Breast epithelium (tissue), 4 donors: ENCODE measurements around the gene PXYLP1. TPM values are rescaled to one million over a fixed set of nuclear protein-coding genes. Genes with fewer than 3 reads are reported as not detected.

Experiments
- DNase-seq, 2 donors: peaks; one replicate each; pipeline ENCODE4 v3.0.0-alpha.2; 2019; ENCODE audit warnings: low spot score in 2 of 2
- H3K27ac ChIP-seq, 2 donors: fragments of 200-600 bp; sonication (generic) in 1 of 2; one replicate each; pipeline ENCODE4 v1.5.1; 2016 to 2019; ENCODE audit warnings: mild to moderate bottlenecking in 1 of 2
- H3K27me3 ChIP-seq, 2 donors: fragments of 200-600 bp; sonication (generic) in 1 of 2; one replicate each; pipeline versions ENCODE4 v1.5.1 to v1.6.0; 2017 to 2019; ENCODE audit warnings: control low read depth in 1 of 2, mild to moderate bottlenecking in 1 of 2
- H3K36me3 ChIP-seq: fragments of 200-600 bp; one replicate; pipeline ENCODE4 v1.5.1; 2019
- H3K4me1 ChIP-seq, 2 donors: fragments of 200-600 bp; sonication (generic); one replicate each; pipeline ENCODE4 v1.5.1; 2016 to 2019; ENCODE audit warnings: control low read depth in 1 of 2
- H3K4me3 ChIP-seq, 3 donors: fragments of 200-600 bp; sonication (generic); 1 replicate in 2 of 3; 2 replicates in 1 of 3; pipeline ENCODE4 v1.5.1; 2016 to 2019; ENCODE audit warnings: mild to moderate bottlenecking in 3 of 3, moderate library complexity in 2 of 3
- H3K9me3 ChIP-seq, 2 donors: fragments of 200-600 bp; sonication (generic) in 1 of 2; one replicate each; pipeline ENCODE4 v1.5.1; 2016 to 2019; ENCODE audit warnings: control low read depth in 1 of 2
- POLR2A ChIP-seq: fragments of 450-650 bp; IDR thresholded peaks from one replicate; pipeline ENCODE4 v1.6.1; 2016; ENCODE audit warnings: antibody characterized with exemption, mild to moderate bottlenecking, moderate library complexity
- POLR2AphosphoS5 ChIP-seq, 3 donors: sonication (generic); formaldehyde crosslinking; IDR thresholded peaks; one replicate each; pipeline ENCODE4 v1.6.1; 2017; ENCODE audit warnings: antibody characterized with exemption in 3 of 3
- intact Hi-C: fragments of 100-400 bp; cut with DNase I; formaldehyde crosslinking; loops from one replicate; pipeline ENCODE4 v1.15.1; 2023; ENCODE audit warnings: low total_unique reads
- total RNA-seq, 3 donors: library from RNA; depleted of rRNA; stranded (reverse); fragments of >200 nt; gene quantifications; one replicate each; pipeline ENCODE4 v1.1.0, GENCODE V29; 2016
- TF ChIP-seq, protein P1 (sequence below), 3 donors: fragments of 450-650 bp; IDR thresholded peaks; one replicate each; pipeline ENCODE4 v1.5.1; 2016 to 2017; ENCODE audit warnings: antibody characterized with exemption in 3 of 3, mild to moderate bottlenecking in 3 of 3, moderate library complexity in 3 of 3

Gene PXYLP1
- total RNA-seq, 3 donors from 2014 or later = 10.7 to 20.8 (median 19.0) TPM

DNA sequence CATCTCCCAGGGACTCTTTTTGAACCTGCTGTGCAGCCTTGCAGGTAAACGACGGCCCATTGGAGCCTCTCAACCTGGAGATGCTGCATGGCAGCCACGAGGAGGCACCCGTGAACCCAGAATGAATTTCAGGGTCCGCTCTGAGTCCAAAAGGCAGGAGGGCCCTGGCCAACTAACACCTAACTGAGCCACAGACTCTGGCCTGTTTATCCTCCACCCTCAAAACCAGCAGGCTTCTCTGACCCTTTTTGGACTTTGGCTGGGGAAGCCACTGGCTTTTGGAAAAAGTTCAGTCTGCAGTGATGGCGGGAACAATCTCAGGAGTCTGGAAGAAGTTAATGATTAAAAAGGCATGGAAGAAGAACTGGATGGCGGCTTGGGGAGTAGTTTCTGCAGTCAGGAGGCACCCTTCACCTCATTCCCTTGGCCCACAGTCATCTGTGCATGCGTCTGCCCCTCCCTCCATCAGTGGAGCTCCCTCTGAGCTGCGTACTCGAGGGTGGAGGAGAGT is 4.1 kb downstream of the PXYLP1 start:
- no peaks in the 10 kb centered on the region for H3K27me3 ChIP-seq
- H3K4me3 ChIP-seq = no peak overlapping the region
- no peak overlapping the region for H3K27ac ChIP-seq
- H3K36me3 ChIP-seq = no peaks in the 10 kb centered on the region
- no peaks in the 10 kb centered on the region for H3K4me1 ChIP-seq
- H3K9me3 ChIP-seq = no peaks in the 10 kb centered on the region
- intact Hi-C loops = loop anchor here (5.0 kb wide), 1 partner anchor 1767 kb away; the partner anchor contains the start of gene U2SURP
- TF ChIP-seq POLR2A (no peak), POLR2AphosphoS5 (IDR thresholded peaks at IDR 0.05) (no peak)
- TF ChIP-seq, protein P1, sequence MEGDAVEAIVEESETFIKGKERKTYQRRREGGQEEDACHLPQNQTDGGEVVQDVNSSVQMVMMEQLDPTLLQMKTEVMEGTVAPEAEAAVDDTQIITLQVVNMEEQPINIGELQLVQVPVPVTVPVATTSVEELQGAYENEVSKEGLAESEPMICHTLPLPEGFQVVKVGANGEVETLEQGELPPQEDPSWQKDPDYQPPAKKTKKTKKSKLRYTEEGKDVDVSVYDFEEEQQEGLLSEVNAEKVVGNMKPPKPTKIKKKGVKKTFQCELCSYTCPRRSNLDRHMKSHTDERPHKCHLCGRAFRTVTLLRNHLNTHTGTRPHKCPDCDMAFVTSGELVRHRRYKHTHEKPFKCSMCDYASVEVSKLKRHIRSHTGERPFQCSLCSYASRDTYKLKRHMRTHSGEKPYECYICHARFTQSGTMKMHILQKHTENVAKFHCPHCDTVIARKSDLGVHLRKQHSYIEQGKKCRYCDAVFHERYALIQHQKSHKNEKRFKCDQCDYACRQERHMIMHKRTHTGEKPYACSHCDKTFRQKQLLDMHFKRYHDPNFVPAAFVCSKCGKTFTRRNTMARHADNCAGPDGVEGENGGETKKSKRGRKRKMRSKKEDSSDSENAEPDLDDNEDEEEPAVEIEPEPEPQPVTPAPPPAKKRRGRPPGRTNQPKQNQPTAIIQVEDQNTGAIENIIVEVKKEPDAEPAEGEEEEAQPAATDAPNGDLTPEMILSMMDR (IDR thresholded peaks at IDR 0.05) = no peak
- DNase-seq = no peak

DNA sequence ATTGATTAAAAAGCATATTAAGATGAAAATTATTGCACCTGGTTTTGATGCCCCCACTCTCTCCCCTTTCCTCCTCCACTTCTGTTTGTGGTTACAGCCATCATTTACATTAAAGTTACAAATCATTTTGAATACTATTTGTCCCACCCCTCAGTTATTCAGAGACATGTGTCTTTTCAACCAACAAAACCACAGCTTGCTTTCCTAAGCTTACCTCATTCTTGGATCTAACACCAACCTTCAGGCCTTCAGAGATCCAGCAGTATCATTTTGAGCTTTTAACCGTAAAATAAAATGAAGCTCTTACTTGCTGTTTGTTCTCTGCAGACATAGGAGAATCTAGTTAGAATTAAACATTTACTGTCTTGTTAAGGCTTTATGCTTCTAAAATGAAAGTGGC is 4.7 kb downstream of the PXYLP1 start:
- no peaks in the 10 kb centered on the region for H3K27me3 ChIP-seq
- no peaks in the 10 kb centered on the region for H3K4me1 ChIP-seq
- intact Hi-C loops = loop anchor here (5.0 kb wide), 1 partner anchor 1766 kb away; the partner anchor contains the start of gene U2SURP
- no peak overlapping the region for H3K4me3 ChIP-seq
- H3K36me3 ChIP-seq = no peaks in the 10 kb centered on the region
- no peak overlapping the region for H3K27ac ChIP-seq
- TF ChIP-seq, protein P1 (IDR thresholded peaks at IDR 0.05) = no peak
- TF ChIP-seq POLR2A = no peak
- no peak for TF ChIP-seq POLR2AphosphoS5 (IDR thresholded peaks at IDR 0.05)
- no peak for DNase-seq
- H3K9me3 ChIP-seq = no peaks in the 10 kb centered on the region

DNA sequence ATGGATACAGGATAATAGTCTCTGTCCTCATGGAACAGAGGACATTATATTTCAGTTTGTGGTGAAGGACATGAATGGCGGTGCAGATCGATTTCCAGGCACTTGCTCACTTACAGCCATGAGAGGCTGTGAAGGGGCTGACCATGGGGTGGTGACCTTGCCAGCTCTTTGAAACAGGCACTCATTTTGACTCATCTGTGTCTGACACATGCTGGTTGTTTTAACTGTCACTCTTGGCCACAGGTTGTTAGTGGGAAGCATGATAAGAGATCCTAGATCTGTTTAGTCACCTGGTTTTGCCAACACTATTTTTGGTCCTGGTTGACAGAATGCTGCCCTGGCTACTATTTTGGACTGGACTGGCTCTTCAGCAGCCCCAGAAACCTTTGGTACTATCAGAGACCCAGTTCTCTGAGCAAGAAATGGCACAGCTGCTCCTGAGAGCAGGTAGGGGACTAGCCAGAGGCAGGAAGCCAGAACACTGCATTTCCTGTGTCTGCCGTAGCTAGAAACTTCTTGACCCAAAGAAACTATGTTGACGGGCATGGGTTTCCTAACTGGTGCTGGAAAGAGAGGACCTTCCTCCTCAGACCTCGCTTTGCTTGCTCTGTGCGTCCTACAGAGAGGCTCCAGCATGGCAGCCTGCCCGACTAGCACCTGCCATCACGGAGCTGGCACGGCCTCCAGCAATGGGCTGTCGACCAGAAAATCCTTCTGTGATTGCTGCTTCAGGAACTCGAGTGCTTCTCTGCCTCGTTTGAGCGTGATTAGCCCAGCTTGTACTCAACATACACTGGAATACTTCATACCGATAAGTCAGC is 6.3 kb downstream of the PXYLP1 start:
- TF ChIP-seq, protein P1 (IDR thresholded peaks at IDR 0.05) = no peak
- no peak for TF ChIP-seq POLR2A
- TF ChIP-seq POLR2AphosphoS5 (IDR thresholded peaks at IDR 0.05) = no peak
- H3K9me3 ChIP-seq = no peaks in the 10 kb centered on the region
- H3K27ac ChIP-seq = peak overlapping the region in 1 of 2 donors; percentile 21
- H3K27me3 ChIP-seq = no peaks in the 10 kb centered on the region
- intact Hi-C loops = loop anchor here (5.0 kb wide), 1 partner anchor 1764 kb away; the partner anchor contains the start of gene U2SURP
- no peak overlapping the region for H3K4me3 ChIP-seq
- peak in 1 of 2 donors; percentile 23 for DNase-seq
- H3K36me3 ChIP-seq = no peaks in the 10 kb centered on the region
- no peaks in the 10 kb centered on the region for H3K4me1 ChIP-seq

DNA sequence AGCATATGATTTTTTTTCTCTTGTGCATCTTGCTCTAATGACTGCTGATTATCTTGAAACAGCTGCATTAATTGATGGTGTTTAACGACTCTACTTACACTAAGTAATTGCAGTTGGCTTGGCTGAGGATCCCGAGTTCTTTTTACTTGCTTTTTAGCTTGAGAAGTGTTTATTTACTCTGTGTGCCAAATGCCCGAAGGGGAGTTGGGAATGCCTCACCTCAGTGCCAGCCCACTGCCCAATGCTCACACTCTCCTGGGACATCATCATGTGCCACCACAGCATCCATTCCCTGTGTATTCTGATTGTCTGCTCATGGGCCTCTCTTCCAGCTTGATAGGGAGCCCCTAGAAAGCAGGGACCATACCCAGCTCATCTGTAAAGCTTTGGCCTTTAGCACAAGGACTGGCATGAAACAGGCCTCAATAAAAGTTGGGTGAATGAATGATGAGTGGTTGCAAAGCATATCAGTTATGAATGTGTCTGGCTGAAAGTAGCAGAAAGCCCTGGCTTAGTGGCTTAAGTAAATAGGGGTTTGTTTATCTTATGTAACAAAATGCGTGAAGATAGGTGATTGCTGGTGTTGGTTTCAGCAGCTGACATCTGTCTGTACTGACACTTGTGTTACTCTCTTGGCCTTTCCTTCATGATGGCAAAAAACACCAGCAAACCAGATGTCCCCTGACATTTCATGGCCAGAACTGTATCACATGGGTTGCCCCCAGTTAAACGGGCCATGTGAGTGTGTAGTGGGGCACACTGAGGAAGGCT is 8.1 kb downstream of the PXYLP1 start:
- TF ChIP-seq, protein P1 (IDR thresholded peaks at IDR 0.05) = no peak
- TF ChIP-seq POLR2AphosphoS5 (IDR thresholded peaks at IDR 0.05) (no peak), POLR2A (no peak)
- Histone ChIP-seq H3K36me3 (no peaks in the 10 kb centered on the region), H3K27me3 (no peaks in the 10 kb centered on the region), H3K4me1 (no peaks in the 10 kb centered on the region), H3K27ac (no peak overlapping the region), H3K9me3 (no peaks in the 10 kb centered on the region), H3K4me3 (no peak overlapping the region)
- intact Hi-C loops = loop anchor here (5.0 kb wide), 1 partner anchor 1763 kb away; the partner anchor contains the start of gene U2SURP
- DNase-seq = no peak
